GM12864 (cell line): ENCODE data around the gene MAPRE2.
A peak's percentile ranks its signal among the peaks of the same experiment; 100 is the strongest.

Experiments
- DNase-seq: peaks from one replicate; pipeline ENCODE4 v3.0.0-alpha.2; 2011; ENCODE audit warnings: low read depth
- H3K4me3 ChIP-seq: 2 replicates; pipeline ENCODE4 v1.5.1; 2011; ENCODE audit warnings: mild to moderate bottlenecking, low read depth, low read length, control low read depth
- TF ChIP-seq, protein P1 (sequence below): IDR thresholded peaks from 2 replicates; pipeline ENCODE4 v1.5.1; 2011; ENCODE audit warnings: low read depth, mild to moderate bottlenecking, moderate library complexity, low read length, control low read depth, inconsistent platforms; ENCODE audit errors: missing control alignments

MAPRE2 gene

DNA sequence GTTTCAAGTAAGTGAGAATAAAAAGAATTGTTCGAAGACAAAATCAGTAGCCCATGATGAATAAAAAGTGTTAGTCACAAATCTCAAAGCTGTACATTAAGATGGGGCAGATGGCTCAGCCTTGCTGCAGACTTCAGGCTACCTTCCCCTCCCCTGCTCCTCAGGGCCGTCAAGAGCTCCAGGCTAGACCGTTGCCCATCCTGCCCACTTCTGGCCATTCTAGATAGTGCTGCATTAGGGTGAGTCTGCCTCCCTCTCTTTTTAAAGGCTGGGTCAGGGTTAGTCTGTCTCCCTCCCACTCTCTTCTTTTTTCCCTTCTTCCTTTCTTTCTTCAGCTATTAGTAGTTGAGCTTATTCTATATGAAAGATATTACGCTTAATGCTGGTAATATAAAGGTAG lies 86.0 kb downstream of the MAPRE2 start:
- H3K4me3 ChIP-seq: no peak overlapping the region
- DNase-seq: no peak
- TF ChIP-seq, protein P1, sequence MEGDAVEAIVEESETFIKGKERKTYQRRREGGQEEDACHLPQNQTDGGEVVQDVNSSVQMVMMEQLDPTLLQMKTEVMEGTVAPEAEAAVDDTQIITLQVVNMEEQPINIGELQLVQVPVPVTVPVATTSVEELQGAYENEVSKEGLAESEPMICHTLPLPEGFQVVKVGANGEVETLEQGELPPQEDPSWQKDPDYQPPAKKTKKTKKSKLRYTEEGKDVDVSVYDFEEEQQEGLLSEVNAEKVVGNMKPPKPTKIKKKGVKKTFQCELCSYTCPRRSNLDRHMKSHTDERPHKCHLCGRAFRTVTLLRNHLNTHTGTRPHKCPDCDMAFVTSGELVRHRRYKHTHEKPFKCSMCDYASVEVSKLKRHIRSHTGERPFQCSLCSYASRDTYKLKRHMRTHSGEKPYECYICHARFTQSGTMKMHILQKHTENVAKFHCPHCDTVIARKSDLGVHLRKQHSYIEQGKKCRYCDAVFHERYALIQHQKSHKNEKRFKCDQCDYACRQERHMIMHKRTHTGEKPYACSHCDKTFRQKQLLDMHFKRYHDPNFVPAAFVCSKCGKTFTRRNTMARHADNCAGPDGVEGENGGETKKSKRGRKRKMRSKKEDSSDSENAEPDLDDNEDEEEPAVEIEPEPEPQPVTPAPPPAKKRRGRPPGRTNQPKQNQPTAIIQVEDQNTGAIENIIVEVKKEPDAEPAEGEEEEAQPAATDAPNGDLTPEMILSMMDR: peak; percentile 27

- DNase-seq: no peak
- H3K4me3 ChIP-seq: no peak overlapping the region
- TF ChIP-seq, protein P1: no peak
Measured at GRCh38 chr18:35128675-35129074, 87.5 kb downstream of the MAPRE2 start.

- TF ChIP-seq, protein P1: no peak
- no peak overlapping the region for H3K4me3 ChIP-seq
- DNase-seq: no peak
Measured at GRCh38 chr18:35130236-35130635, 89.0 kb downstream of the MAPRE2 start.

DNA sequence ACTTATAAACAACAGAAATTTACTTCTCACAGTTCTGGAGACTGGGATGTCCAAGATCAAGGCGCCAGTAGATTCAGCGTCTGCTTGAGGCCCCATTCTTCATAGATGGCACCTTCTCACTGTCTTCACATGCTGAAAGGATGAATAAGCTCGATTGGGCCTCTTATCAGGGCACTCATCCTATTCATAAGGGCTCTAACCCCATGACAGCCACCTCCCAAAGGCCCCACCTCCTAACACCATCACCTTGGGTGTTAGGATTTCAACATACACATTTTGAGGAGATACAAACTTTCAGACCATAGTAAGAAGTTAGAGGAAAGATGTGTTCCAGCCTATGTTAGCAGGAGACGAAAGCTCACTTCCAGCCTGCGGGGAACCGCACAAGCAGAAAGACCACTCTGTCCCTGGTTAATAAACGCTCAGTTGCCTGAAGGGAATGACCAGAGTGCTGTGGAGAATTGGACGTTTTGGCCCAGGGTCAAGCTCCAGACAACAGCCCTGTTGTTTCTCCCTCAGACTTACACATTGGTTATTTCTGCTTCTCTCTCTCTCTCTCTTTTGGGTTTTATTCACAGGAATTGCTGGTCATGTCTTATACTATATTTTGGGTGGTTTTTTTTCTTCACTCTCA lies 90.3 kb downstream of the MAPRE2 start:
- no peak for DNase-seq
- TF ChIP-seq, protein P1: no peak
- no peak overlapping the region for H3K4me3 ChIP-seq

DNA sequence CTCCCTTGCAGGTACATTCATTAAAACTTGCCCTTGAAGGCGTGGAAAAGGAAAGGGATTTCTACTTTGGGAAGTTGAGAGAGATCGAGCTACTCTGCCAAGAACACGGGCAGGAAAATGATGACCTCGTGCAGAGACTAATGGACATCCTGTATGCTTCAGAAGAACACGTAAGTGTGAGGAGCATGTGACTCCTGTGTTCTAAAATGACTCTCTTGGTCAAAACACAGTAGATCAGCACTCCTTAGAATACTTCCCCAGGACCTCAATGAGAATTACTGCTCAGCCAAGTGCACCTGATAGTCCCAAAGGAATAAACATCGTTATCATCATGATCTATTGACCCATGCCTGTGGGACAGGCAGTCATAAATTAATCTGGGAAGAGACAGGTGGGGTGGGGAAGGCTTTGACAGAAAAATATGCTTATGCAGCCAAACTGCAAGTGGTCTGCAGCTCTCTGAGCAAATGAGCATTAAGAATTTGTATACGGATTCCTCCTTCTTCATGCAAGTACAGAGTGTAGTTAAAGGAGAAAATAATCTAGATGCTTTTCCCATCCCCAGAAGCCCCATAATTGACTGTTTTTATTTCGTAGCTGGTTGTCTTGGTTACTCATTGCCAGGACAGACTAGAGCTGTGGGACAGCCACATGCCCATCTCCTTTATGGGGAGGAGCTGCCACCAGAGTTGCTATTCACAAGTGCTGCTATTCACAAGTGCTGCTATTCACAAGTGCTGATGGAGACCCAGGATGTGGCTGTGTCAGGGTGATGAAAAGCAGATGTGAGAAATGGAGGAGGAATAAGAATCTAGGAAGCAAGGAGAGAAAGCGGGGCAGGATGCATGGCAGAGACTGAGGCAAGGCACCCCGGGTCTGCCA lies 91.0 kb downstream of the MAPRE2 start:
- H3K4me3 ChIP-seq: no peak overlapping the region
- DNase-seq: no peak
- TF ChIP-seq, protein P1: no peak

DNA sequence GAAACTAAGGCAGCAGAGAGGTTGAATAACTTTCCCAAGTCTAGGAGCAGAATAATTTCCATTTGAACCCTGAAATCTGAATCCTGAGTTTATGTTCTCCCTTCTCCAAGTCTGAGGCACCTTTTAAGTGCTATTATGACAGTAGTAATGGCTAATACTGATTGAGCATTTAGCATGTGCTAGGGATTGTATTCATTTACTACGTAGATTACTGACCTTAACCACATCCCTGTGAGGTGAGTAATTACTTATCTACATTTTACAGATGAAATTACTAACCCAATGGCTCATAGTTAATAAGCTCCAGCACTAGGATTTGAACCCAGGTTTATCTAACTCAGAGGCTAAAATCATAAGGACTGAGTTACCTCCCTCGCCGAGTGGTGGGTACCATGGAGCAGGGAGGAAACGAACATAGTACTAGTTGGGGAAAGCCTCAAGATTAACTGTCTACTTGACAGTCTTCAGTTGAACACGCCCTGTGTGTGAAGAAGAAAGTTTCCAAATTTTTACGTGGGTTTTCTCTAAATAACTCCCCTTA lies 93.0 kb downstream of the MAPRE2 start:
- no peak overlapping the region for H3K4me3 ChIP-seq
- TF ChIP-seq, protein P1: no peak
- DNase-seq: no peak
